HUES48 (cell line): ENCODE measurements around the gene TIMM8B.

ENCODE experiments used
- H3K27ac ChIP-seq: one replicate; pipeline ENCODE4 v1.7.0; 2013; ENCODE audit warnings: low read depth, low read length, inconsistent platforms
- H3K27me3 ChIP-seq: 2 replicates; pipeline ENCODE4 v1.6.1; 2013; ENCODE audit warnings: mild to moderate bottlenecking, low read length; ENCODE audit not compliant: control insufficient read depth, insufficient read depth
- H3K36me3 ChIP-seq: 2 replicates; pipeline ENCODE4 v1.6.1; 2013; ENCODE audit warnings: low read length; ENCODE audit not compliant: control insufficient read depth, insufficient read depth
- H3K4me1 ChIP-seq: 2 replicates; pipeline ENCODE4 v1.6.1; 2013; ENCODE audit warnings: mild to moderate bottlenecking, low read length; ENCODE audit not compliant: control insufficient read depth, insufficient read depth
- H3K4me3 ChIP-seq: 2 replicates; pipeline ENCODE4 v1.5.1; 2013; ENCODE audit warnings: mild to moderate bottlenecking, low read depth, low read length
- H3K9ac ChIP-seq: 2 replicates; pipeline ENCODE4 v1.6.1; 2013; ENCODE audit warnings: mild to moderate bottlenecking, low read depth, low read length, moderate library complexity
- H3K9me3 ChIP-seq: 2 replicates; pipeline ENCODE4 v1.6.1; 2013; ENCODE audit warnings: low read length; ENCODE audit not compliant: control insufficient read depth, insufficient read depth

Gene TIMM8B

DNA sequence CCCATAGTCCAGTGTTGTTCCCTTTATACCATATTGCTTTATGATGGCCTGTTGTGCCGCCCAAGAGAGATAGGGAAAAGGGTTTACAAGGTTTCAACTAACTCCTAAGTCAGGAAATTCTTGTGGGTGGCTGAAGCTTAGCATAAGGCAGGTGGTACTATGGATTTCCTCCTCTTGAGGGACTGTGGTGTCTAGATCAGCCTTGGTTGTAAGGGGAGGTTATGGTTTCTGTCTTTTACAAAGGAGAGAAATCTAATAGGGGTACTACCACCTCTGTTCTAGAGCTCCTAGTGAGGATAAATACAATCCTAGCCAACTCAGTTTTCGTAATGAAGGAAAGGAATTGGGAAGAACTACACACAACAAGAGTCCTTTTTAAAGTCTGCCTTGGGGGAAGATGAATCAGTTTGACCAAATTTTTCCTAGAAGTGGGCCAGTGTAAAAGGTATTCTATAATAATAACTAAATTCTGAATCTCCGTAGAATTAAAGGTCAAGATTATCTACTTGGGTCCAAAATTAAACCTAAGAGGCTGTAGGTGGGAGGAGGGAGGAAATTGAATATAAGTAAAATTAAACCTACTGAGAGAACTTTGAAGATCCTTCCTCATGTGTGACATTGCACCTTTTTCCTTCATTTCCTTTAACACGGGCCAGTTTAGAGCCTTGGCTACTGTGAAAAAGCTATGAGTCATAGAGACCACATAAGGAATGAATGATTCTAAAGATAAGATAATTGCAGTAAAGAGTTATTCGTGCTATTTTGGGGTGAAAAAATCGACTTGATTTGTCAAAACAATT, 44.2 kb downstream of the TIMM8B start:
- no peaks in the 10 kb centered on the region for H3K9me3 ChIP-seq
- H3K4me3 ChIP-seq, result no peak overlapping the region
- peaks cover 82% of the 10 kb centered on the region for H3K36me3 ChIP-seq
- no peaks in the 10 kb centered on the region for H3K4me1 ChIP-seq
- no peaks in the 10 kb centered on the region for H3K27me3 ChIP-seq
- H3K9ac ChIP-seq, result no peak overlapping the region
- H3K27ac ChIP-seq, result no peak overlapping the region

DNA sequence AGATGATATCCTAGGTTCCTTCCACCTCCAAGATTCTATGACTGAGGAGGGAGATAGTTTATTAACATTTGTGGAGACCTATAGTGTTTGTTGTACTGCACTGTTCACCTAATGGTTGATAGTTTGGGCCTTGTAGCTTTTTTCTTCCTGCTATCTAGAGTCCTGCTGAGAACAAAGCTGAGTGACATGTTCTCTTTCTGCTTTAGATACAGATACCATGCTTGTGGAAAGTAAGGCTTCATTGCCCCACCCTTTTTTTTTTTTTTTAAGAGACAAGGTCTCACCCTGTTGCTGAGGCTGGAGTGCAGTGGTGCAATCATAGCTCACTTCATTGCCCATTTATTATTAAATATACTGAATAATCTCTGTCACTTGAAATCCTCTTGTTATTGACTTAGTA, 49.0 kb downstream of the TIMM8B start:
- H3K4me1 ChIP-seq, result no peaks in the 10 kb centered on the region
- H3K36me3 ChIP-seq, result peaks cover 77% of the 10 kb centered on the region
- no peak overlapping the region for H3K4me3 ChIP-seq
- H3K27ac ChIP-seq, result no peak overlapping the region
- H3K27me3 ChIP-seq, result no peaks in the 10 kb centered on the region
- H3K9ac ChIP-seq, result no peak overlapping the region
- no peaks in the 10 kb centered on the region for H3K9me3 ChIP-seq
